Mesodermal cell (in vitro differentiated cells): ENCODE measurements around the gene LCAT.

Source experiments
- H3K27ac ChIP-seq: 2 replicates; pipeline ENCODE4 v1.7.0; 2013; ENCODE audit warnings: mild to moderate bottlenecking, low read depth, low read length, moderate library complexity; ENCODE audit not compliant: severe bottlenecking
- H3K36me3 ChIP-seq: 2 replicates; pipeline ENCODE4 v1.7.1; 2013; ENCODE audit warnings: mild to moderate bottlenecking, low read length, moderate library complexity; ENCODE audit not compliant: control insufficient read depth, insufficient read depth
- H3K4me1 ChIP-seq: one replicate; pipeline ENCODE4 v1.7.1; 2013; ENCODE audit warnings: mild to moderate bottlenecking, low read length; ENCODE audit not compliant: insufficient read depth, control insufficient read depth, poor library complexity, severe bottlenecking
- H3K4me3 ChIP-seq: 2 replicates; pipeline ENCODE4 v1.7.0; 2013; ENCODE audit warnings: low read length, control low read depth, mild to moderate bottlenecking; ENCODE audit not compliant: insufficient read depth, poor library complexity, severe bottlenecking; ENCODE audit errors: extremely low read depth
- H3K9me3 ChIP-seq: 2 replicates; pipeline ENCODE4 v1.7.1; 2013; ENCODE audit warnings: mild to moderate bottlenecking, low read length, moderate library complexity; ENCODE audit not compliant: control insufficient read depth
- WGBS, 2 experiments: methylation state at CpG; one replicate each; pipeline ENCODE4 v1.1.5; 2013; ENCODE audit warnings: missing lambda C conversion rate in 2 of 2; ENCODE audit not compliant: insufficient coverage in 2 of 2; 5-methylcytosine and 5-hydroxymethylcytosine counted together

Gene LCAT

DNA sequence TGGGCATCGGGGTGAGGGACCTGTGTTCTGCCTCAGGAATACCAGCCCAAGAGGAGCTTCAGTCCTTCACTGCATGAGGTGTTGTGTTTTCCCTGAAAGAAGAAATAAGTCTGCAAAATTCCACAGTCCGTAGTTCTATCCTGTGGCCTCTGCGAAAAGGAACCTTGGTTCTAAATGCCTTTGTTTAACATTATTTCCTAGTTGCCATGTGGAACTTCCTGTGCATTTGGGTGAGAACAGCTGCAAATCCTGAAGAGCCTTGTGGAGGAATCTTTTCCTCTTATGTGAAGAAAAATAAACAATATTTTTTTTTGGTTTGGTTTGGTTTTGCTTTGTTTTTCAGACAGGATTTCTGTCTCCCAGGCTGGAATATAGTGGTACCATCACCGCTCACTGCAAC, 41.1 kb downstream of the LCAT start:
- Histone ChIP-seq H3K4me3 (no peak overlapping the region), H3K27ac (peak overlapping the region; percentile 1), H3K36me3 (peaks cover 20% of the 10 kb centered on the region), H3K4me1 (peaks cover 3% of the 10 kb centered on the region), H3K9me3 (no peaks in the 10 kb centered on the region)
- WGBS, 2 experiments, result 97 to 100% methylated on average over 3 to 4 of the region's 4 CpGs

GRCh38 chr16:67901734-67902133, 42.2 kb downstream of the LCAT start:
- 83 to 100% methylated on average over 1 to 2 of the region's 5 CpGs for WGBS, 2 experiments
- no peaks in the 10 kb centered on the region for H3K9me3 ChIP-seq
- no peak overlapping the region for H3K4me3 ChIP-seq
- peaks cover 3% of the 10 kb centered on the region for H3K4me1 ChIP-seq
- no peak overlapping the region for H3K27ac ChIP-seq
- H3K36me3 ChIP-seq, result peaks cover 23% of the 10 kb centered on the region

DNA sequence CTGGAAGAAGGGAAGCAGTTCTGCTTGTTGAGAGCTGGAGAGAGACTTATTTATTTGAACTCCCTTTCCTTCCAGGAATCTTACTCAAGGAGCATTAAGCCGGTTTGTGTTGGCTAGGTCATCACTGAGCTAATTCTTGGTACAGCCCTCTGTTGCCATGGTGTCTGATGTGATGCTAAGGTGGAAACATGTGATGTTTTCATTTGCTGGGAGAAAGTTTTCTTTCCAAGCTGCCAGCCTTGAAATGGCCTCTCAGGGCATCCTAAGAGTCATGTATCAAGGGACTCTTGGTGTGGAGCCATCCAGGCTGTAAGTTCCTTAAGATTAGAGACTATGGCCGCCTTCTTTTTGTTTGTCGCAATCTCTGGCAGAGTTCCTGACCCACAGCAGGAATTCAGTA, 46.7 kb downstream of the LCAT start:
- WGBS, 2 experiments, result 94 to 100% methylated on average over 2 of the region's 3 CpGs
- Histone ChIP-seq H3K36me3 (peaks cover 8% of the 10 kb centered on the region), H3K27ac (no peak overlapping the region), H3K4me1 (peaks cover 8% of the 10 kb centered on the region), H3K4me3 (no peak overlapping the region), H3K9me3 (no peaks in the 10 kb centered on the region)

- Histone ChIP-seq H3K36me3 (peaks cover 4% of the 10 kb centered on the region), H3K4me3 (peak overlapping the region; percentile 93), H3K27ac (peak overlapping the region; percentile 89), H3K4me1 (peaks cover 6% of the 10 kb centered on the region), H3K9me3 (no peaks in the 10 kb centered on the region)
- 55 to 64% methylated on average over 8 to 9 of the region's 14 CpGs for WGBS, 2 experiments
These were observed 50.0 kb downstream of the LCAT start for GRCh38 chr16:67893743-67894399.

DNA sequence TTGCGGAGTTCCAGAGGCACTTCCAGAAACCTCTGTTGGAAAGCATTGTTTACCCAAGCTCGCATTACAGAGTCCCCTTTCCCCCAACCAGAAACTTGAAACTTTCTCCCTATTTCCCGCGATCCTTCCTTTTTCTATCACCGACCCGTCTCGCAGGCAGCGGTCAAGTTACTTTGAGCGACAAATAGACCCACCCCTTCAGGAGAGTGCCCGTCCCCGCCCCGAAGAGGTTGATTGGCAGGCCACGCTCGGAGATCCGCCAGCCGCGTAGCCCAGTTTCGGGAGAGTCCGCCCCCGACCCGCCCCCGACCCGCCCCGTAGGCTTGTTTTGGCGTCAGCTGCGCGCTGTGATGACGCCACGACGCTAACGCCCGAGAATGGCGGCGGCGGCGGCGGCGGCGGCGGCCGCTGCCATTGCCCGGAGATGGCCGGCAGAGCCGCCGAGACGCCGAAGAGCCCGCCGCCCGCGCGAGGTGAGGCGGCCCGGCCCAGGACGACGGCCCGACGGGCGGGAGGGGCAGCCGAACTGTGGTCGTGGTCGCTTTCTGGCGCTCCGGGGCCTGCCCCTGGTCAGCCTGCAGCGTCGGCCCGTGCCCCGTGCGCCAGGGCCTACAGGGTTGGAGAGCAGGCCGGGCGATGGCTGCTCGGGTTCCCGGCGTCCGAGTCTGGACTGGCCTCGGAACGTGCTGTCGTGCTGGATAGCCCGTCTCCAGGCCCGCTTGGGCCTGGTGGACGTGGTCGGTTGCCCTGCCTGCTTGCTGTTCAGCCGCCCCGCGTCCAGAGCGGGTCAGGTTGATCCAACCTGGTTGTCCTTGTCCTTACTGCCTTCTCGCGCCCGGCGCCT, 50.8 kb downstream of the LCAT start, which contains the start of gene PSKH1:
PSKH1 (plus strand) TSS at position 356 of the 844 bp plus-strand sequence. CDS start 15,496 bp downstream, outside the sequence.
- H3K4me3 ChIP-seq, result peak within 1 kb of the TSS; percentile 93
- WGBS, 2 experiments, result 0% methylated on average over 57 to 82 of the region's 90 CpGs
- H3K36me3 ChIP-seq, result peaks cover 4% of the 10 kb centered on the region
- H3K4me1 ChIP-seq, result peaks cover 6% of the 10 kb centered on the region
- peak within 1 kb of the TSS; percentile 89 for H3K27ac ChIP-seq
- no peaks in the 10 kb centered on the region for H3K9me3 ChIP-seq

- peak overlapping the region; percentile 93 for H3K4me3 ChIP-seq
These were observed 51.5 kb downstream of the LCAT start for GRCh38 chr16:67892375-67892774.

More at GRCh38 chr16:67892375-67892774, 51.5 kb downstream of the LCAT start:
- no peaks in the 10 kb centered on the region for H3K9me3 ChIP-seq
- H3K4me1 ChIP-seq, result peaks cover 6% of the 10 kb centered on the region
- no peak overlapping the region for H3K27ac ChIP-seq
- peaks cover 4% of the 10 kb centered on the region for H3K36me3 ChIP-seq
- WGBS, 2 experiments, result 70% methylated on average over 2 of the region's 5 CpGs; no CpG with 5 or more reads in 1 of the 2 experiments
